D721Med (cell line): ENCODE measurements around the gene OSCP1.

Experiments used
- DNase-seq: peaks from one replicate; pipeline ENCODE4 v3.0.0; 2011; ENCODE audit warnings: low spot score; ENCODE audit not compliant: insufficient read length
- FAIRE-seq: peaks from 2 replicates; lab custom pipeline; 2011; peaks lifted over from hg19 to GRCh38; lab: Jason Lieb, UNC
- CTCF ChIP-seq: IDR thresholded peaks from 2 replicates; pipeline ENCODE4 v1.5.1; 2012; ENCODE audit warnings: mild to moderate bottlenecking, control low read depth; ENCODE audit not compliant: insufficient read depth; ENCODE audit errors: missing control alignments

Gene OSCP1

GRCh38 chr1:36389261-36389660 lies 61.0 kb downstream of the OSCP1 start:
- no peak for TF ChIP-seq CTCF
- DNase-seq (no peak), FAIRE-seq (no peak)

GRCh38 chr1:36387141-36387949 lies 62.9 kb downstream of the OSCP1 start:
- DNase-seq (no peak), FAIRE-seq (no peak)
- no peak for TF ChIP-seq CTCF

- DNase-seq, result no peak
- FAIRE-seq, result peak; percentile 21
- peak; percentile 5 for TF ChIP-seq CTCF
These were observed 63.7 kb downstream of the OSCP1 start for GRCh38 chr1:36386265-36387140.

GRCh38 chr1:36385410-36386264 lies 64.6 kb downstream of the OSCP1 start, which contains the start of gene STK40:
TSS of gene STK40 (minus strand) at chr1:36385924. CDS start at chr1:36361332, 24,592 bp downstream.
- TF ChIP-seq CTCF, result no peak
- DNase-seq, result peak; percentile 73
- no peak for FAIRE-seq

- no peak for FAIRE-seq
- no peak for TF ChIP-seq CTCF
- no peak for DNase-seq
These were observed 65.5 kb downstream of the OSCP1 start for GRCh38 chr1:36384542-36385409.

GRCh38 chr1:36383240-36383639 lies 67.0 kb downstream of the OSCP1 start:
- FAIRE-seq (no peak), DNase-seq (no peak)
- TF ChIP-seq CTCF, result no peak
